Measurements from ENCODE around the gene PFKFB2.

GRCh38 chr1:207034998-207035397 is 18.1 kb upstream of the PFKFB2 start:
- no peak for TF ChIP-seq CTCF (conservative IDR thresholded peaks at IDR 0.05 in 1 of 2, IDR thresholded peaks at IDR 0.05 in 1 of 2; ENCODE audit: extremely low read depth in 1 of 2, insufficient read depth in 1 of 2, low read depth in 1 of 2, low read length in 2 of 2)
- TF ChIP-seq EZH2 (IDR thresholded peaks at IDR 0.05; ENCODE audit: borderline replicate concordance, low read length), result no peak
